Adrenal gland (tissue), 5 donors: ENCODE results near the gene CD7.

Experiments used
- POLR2A ChIP-seq, 2 donors: fragments of 450-650 bp; IDR thresholded peaks; one replicate each; pipeline ENCODE4 v1.6.1; 2017; ENCODE audit warnings: antibody characterized with exemption in 2 of 2, mild to moderate bottlenecking in 2 of 2, moderate library complexity in 1 of 2
- TF ChIP-seq, protein P1 (sequence below), 6 experiments: fragments of 450-650 bp in 4 of 6; fragments of 200-600 bp in 2 of 6; sonication (generic) in 1 of 6; IDR thresholded peaks; 1 replicate in 5 of 6; 2 replicates in 1 of 6; pipeline versions ENCODE4 v1.5.1 to v1.8.0; 2016 to 2021; ENCODE audit warnings: antibody characterized with exemption in 6 of 6, mild to moderate bottlenecking in 2 of 6, moderate library complexity in 1 of 6
- donor health status: DM: no; HTN: no; CAD: no.

DNA sequence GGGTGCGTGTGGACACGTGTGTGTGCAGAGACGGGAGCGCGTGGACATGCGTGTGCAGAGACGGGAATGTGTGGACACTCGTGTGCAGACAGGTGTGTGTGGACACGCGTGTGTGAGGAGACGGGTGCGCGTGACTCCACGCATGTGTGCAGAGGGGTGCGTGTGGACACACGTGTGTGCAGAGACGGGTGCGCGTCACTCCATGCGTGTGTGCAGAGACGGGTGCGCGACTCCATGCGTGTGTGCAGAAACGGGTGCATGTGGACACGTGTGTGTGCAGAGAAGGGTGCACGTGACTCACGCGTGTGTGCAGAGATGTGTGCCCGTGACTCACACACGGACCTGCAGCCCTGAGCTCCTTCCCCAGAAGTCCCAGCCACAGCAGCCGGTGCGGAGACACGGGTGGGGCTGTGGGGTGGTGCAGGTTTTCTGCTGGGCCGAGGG lies 2.2 kb upstream of the CD7 start:
- TF ChIP-seq, protein P1, sequence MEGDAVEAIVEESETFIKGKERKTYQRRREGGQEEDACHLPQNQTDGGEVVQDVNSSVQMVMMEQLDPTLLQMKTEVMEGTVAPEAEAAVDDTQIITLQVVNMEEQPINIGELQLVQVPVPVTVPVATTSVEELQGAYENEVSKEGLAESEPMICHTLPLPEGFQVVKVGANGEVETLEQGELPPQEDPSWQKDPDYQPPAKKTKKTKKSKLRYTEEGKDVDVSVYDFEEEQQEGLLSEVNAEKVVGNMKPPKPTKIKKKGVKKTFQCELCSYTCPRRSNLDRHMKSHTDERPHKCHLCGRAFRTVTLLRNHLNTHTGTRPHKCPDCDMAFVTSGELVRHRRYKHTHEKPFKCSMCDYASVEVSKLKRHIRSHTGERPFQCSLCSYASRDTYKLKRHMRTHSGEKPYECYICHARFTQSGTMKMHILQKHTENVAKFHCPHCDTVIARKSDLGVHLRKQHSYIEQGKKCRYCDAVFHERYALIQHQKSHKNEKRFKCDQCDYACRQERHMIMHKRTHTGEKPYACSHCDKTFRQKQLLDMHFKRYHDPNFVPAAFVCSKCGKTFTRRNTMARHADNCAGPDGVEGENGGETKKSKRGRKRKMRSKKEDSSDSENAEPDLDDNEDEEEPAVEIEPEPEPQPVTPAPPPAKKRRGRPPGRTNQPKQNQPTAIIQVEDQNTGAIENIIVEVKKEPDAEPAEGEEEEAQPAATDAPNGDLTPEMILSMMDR (IDR thresholded peaks at IDR 0.05): no peak
- no peak for TF ChIP-seq POLR2A (IDR thresholded peaks at IDR 0.05)
